GM12878 (cell line): ENCODE measurements around the gene CCDC83. TPM values are rescaled to one million over a fixed set of nuclear protein-coding genes. Genes with fewer than 3 reads are reported as not detected.

Experiments
- ATAC-seq: fragments of 200-7000 bp; cut with Tn5 transposase; 3 replicates; pipeline ENCODE4 v1.9.1; 2020; ENCODE audit warnings: mild to moderate bottlenecking, moderate library complexity
- BruUV-seq: library from RNA; stranded (reverse); fragments of 400-500 nt; replicated peaks from 2 replicates; lab custom pipeline; 2021; lab: Mats Ljungman, UMichigan
- CTCF ChIA-PET: fragments of 300-600 bp; sonication (Branson Sonifier 250); formaldehyde crosslinking; extraction: SDS; loops from one replicate; lab custom pipeline; 2021; ENCODE audit warnings: inconsistent platforms; lab: Yijun Ruan, JAX
- POLR2A ChIA-PET: fragments of 350-600 bp; formaldehyde crosslinking; extraction: SDS; loops from one replicate; lab custom pipeline; 2021; ENCODE audit warnings: inconsistent platforms; lab: Charles Lee
- RAD21 ChIA-PET: fragments of 300-600 bp; sonication (Branson Sonifier 250); formaldehyde crosslinking; loops from one replicate; lab custom pipeline; 2023; ENCODE audit warnings: antibody characterized with exemption; ENCODE audit not compliant: unreplicated experiment; lab: Charles Lee
- SMC1A ChIA-PET: fragments of 300-600 bp; sonication (Branson Sonifier 250); formaldehyde crosslinking; loops from one replicate; lab custom pipeline; 2023; ENCODE audit not compliant: unreplicated experiment, uncharacterized antibody; lab: Charles Lee
- DNase-seq: peaks from one replicate; pipeline ENCODE4 v3.0.0-alpha.2; 2011; ENCODE audit warnings: low read depth, low spot score
- FAIRE-seq: peaks from 3 replicates; lab custom pipeline; 2011; peaks lifted over from hg19 to GRCh38; lab: Jason Lieb, UNC
- H2AFZ ChIP-seq: 2 replicates; pipeline ENCODE4 v1.6.0; 2011; ENCODE audit warnings: low read depth, low read length, control low read depth; ENCODE audit not compliant: control insufficient read depth
- H3K27ac ChIP-seq: 2 replicates; pipeline ENCODE4 v1.5.1; 2011; ENCODE audit warnings: control low read depth; ENCODE audit not compliant: control insufficient read depth, insufficient read depth
- H3K27me3 ChIP-seq, 2 experiments: replicated peaks in 1 of 2; 2 replicates each; pipeline versions ENCODE4 v1.6.0 to v1.6.1; 2011; ENCODE audit warnings: low read length in 1 of 2; ENCODE audit not compliant: control insufficient read depth in 2 of 2, insufficient read depth in 2 of 2
- H3K36me3 ChIP-seq, 2 experiments: 2 replicates each; pipeline ENCODE4 v1.5.1; 2011; ENCODE audit warnings: low read length in 1 of 2; ENCODE audit not compliant: control insufficient read depth in 2 of 2, insufficient read depth in 2 of 2
- H3K4me1 ChIP-seq: 2 replicates; pipeline ENCODE4 v1.6.1; 2011; ENCODE audit warnings: mild to moderate bottlenecking, low read length, moderate library complexity, mixed read lengths; ENCODE audit not compliant: control insufficient read depth, insufficient read depth
- H3K4me2 ChIP-seq: 2 replicates; pipeline ENCODE4 v1.6.0; 2011; ENCODE audit warnings: control low read depth; ENCODE audit not compliant: control insufficient read depth, insufficient read depth
- H3K4me3 ChIP-seq: fragments of 200-600 bp; sonication (generic); 2 replicates; pipeline ENCODE4 v1.5.1; 2016
- H3K79me2 ChIP-seq: 2 replicates; pipeline ENCODE4 v1.6.0; 2011; ENCODE audit warnings: low read length; ENCODE audit not compliant: control insufficient read depth, insufficient read depth
- H3K9ac ChIP-seq: 2 replicates; pipeline ENCODE4 v1.8.0; 2011; ENCODE audit warnings: low read length, control low read depth, mixed read lengths; ENCODE audit not compliant: control insufficient read depth, insufficient read depth
- H3K9me3 ChIP-seq: replicated peaks from 3 replicates; pipeline ENCODE4 v1.5.1; 2011; ENCODE audit warnings: mild to moderate bottlenecking, low read length; ENCODE audit not compliant: control insufficient read depth, insufficient read depth
- H4K20me1 ChIP-seq: 2 replicates; pipeline ENCODE4 v1.6.0; 2011; ENCODE audit not compliant: control insufficient read depth, insufficient read depth
- CEBPZ ChIP-seq: fragments of 150-350 bp; IDR thresholded peaks from 2 replicates; pipeline ENCODE4 v1.6.1; 2016; ENCODE audit warnings: low read depth, low read length
- DPF2 ChIP-seq: fragments of 450-650 bp; IDR thresholded peaks from 2 replicates; pipeline ENCODE4 v1.6.1; 2017; ENCODE audit warnings: mild to moderate bottlenecking
- ESRRA ChIP-seq: IDR thresholded peaks from 2 replicates; pipeline ENCODE4 v1.6.1; 2012; ENCODE audit warnings: mild to moderate bottlenecking, low read length, improper control_type of control experiment
- FOXK2 ChIP-seq: fragments of 450-650 bp; IDR thresholded peaks from 2 replicates; pipeline ENCODE4 v1.6.1; 2017; ENCODE audit warnings: mild to moderate bottlenecking, moderate library complexity
- SREBF2 ChIP-seq: IDR thresholded peaks from 2 replicates; pipeline ENCODE4 v1.6.1; 2012; ENCODE audit warnings: mild to moderate bottlenecking, low read length
- STAT3 ChIP-seq: IDR thresholded peaks from 2 replicates; pipeline ENCODE4 v1.6.1; 2011; ENCODE audit warnings: low read depth, low read length, improper control_type of control experiment
- SUZ12 ChIP-seq: fragments of 200-600 bp; sonication (generic); IDR thresholded peaks from one replicate; pipeline ENCODE4 v1.6.1; 2018; ENCODE audit warnings: antibody characterized with exemption, mild to moderate bottlenecking; ENCODE audit not compliant: unreplicated experiment
- WGBS: methylation state at CpG from one replicate; pipeline ENCODE4 v1.1.6; 2016; ENCODE audit warnings: low lambda C conversion rate; ENCODE audit not compliant: insufficient replicate concordance, insufficient coverage; ENCODE audit errors: missing lambda C conversion rate; 5-methylcytosine and 5-hydroxymethylcytosine counted together
- in situ Hi-C: fragments of 300-500 bp; cut with MboI; formaldehyde crosslinking; loops from 9 replicates; pipeline ENCODE4 v1.14.3; 2018; ENCODE audit warnings: mixed read lengths
- intact Hi-C: fragments of 100-400 bp; cut with micrococcal nuclease; formaldehyde crosslinking; loops from one replicate; pipeline ENCODE4 v1.14.2; 2022; ENCODE audit not compliant: unreplicated experiment
- polyA plus RNA-seq, 11 experiments: library from polyadenylated mRNA; depleted of rRNA in 4 of 11; unstranded in 6 of 11; stranded (reverse) in 5 of 11; fragments of >200 nt; fragmentation: Nextera tagmentation in 4 of 11; fragmentation: Illumina TruSeq in 1 of 11; extraction: Ambion mirVana in 4 of 11; extraction: Trizol in 1 of 11; gene quantifications; 1 replicate in 1 of 11; 2 replicates in 10 of 11; pipeline versions ENCODE4 v1.2.1 to v1.2.3, GENCODE V29; 2011 to 2016; ENCODE audit warnings: inconsistent platforms in 2 of 11, missing spikeins in 2 of 11, low read depth in 1 of 11
- total RNA-seq, 4 experiments: library from RNA; depleted of rRNA in 3 of 4; stranded (reverse); fragments of >200 nt in 3 of 4; fragmentation: Illumina TruSeq in 1 of 4; extraction: Trizol in 1 of 4; gene quantifications; 2 replicates each; pipeline versions ENCODE4 v1.2.1 to v1.2.3, GENCODE V29; 2013 to 2021

Gene CCDC83
- total and polyA plus RNA-seq, 10 of the 15 experiments (the other 5 are each of a cell fraction or from before 2014, with no cell fraction given), result not detected

DNA sequence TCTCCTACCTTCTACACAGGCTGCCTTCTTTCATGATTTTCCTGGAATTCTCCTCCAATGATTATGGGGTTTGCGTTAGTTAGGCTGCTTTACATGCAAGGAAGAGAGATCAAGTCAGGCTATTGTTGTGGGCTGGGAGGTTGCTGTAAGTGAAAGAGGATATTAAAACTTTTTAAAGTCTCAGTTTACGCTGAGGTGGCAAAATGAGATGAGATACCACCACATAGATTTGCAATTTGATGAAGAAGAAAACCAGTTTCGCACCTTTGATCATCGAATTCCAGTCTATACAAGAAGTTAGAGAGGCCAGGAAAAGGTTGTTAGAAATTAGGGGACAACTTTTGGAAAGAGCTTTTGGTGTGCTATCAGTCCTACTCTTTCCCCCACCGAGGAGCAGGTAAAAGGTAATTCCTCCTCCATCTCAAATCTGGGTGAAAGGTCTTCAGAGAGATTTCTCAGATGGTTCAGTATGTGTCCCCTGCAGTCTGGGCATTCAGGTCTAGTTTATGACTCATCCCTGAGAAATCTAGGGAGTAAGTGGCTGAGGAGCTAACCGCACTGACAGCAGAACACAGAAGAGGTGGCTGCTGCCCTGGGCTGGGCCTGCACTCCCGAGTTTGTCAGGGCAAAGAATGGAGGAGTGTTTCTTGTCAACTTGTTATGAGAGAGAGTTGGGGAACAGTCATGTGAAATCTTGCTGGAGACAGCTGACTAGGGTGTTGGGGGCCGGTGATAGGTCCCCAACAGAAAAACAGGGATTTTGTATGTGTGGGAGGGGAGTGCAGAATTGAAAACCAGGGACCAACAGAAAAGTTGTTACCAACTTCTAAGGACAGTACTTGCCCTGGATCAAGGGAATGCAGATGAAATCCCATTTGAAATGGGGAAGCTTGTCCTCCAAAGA, 34.7 kb downstream of the CCDC83 start (continued):
- TF ChIP-seq CEBPZ (no peak), FOXK2 (no peak)

GRCh38 chr11:85893395-85893794, 38.2 kb downstream of the CCDC83 start:
- SMC1A ChIA-PET, result no interaction called here
- CTCF ChIA-PET, result interaction anchor here (0.7 kb wide), 1 partner anchor 39 kb away, joined by 3 read pairs; no protein-coding TSS in a partner anchor
- no peak overlapping the region for H3K9ac ChIP-seq
- intact Hi-C loops (no loop called here), in situ Hi-C loops (no loop called here)
- H3K27ac ChIP-seq, result no peak overlapping the region
- DNase-seq (no peak), FAIRE-seq (no peak), ATAC-seq (no peak)
- no peaks in the 10 kb centered on the region for H4K20me1 ChIP-seq
- H3K4me1 ChIP-seq, result no peaks in the 10 kb centered on the region
- no TSS peak for BruUV-seq
- WGBS, result 68% methylated on average over 6 of the region's 6 CpGs
- H2AFZ ChIP-seq, result no peak overlapping the region
- H3K4me3 ChIP-seq, result no peak overlapping the region
- POLR2A ChIA-PET, result no interaction called here
- no peak for TF ChIP-seq STAT3
- TF ChIP-seq SREBF2, result no peak
- TF ChIP-seq SUZ12, result no peak
- TF ChIP-seq ESRRA, result no peak
- TF ChIP-seq DPF2, result no peak
- H3K4me2 ChIP-seq, result no peak overlapping the region
- H3K79me2 ChIP-seq, result no peaks in the 10 kb centered on the region
- H3K36me3 ChIP-seq, result no peaks in the 10 kb centered on the region
- no peaks in the 10 kb centered on the region for H3K9me3 ChIP-seq
- RAD21 ChIA-PET, result no interaction called here
- H3K27me3 ChIP-seq, result peaks cover 0 to 1% of the 10 kb centered on the region in 2 experiments; a peak in 1 of 4 replicates
